HepG2 (cell line): ENCODE measurements around the gene SEMA7A. TPM values are rescaled to one million over a fixed set of nuclear protein-coding genes. Genes with fewer than 3 reads are reported as not detected.

ENCODE experiments used
- KLF16 ChIP-seq, 2 experiments: sonication (generic) in 1 of 2; formaldehyde crosslinking in 1 of 2; IDR thresholded peaks; 2 replicates each; pipeline versions ENCODE4 v1.6.1 to v1.8.0; 2016 to 2023; ENCODE audit warnings: missing genetic modification reagents in 2 of 2, missing compliant biosample characterization in 1 of 2
- KMT2A ChIP-seq: sonication (generic); formaldehyde crosslinking; IDR thresholded peaks from 2 replicates; pipeline ENCODE4 v1.4.0; 2020; ENCODE audit warnings: missing genetic modification reagents
- KMT2B ChIP-seq: IDR thresholded peaks from 2 replicates; pipeline ENCODE4 v1.6.1; 2016; ENCODE audit warnings: missing genetic modification reagents, missing compliant biosample characterization
- POLR2A ChIP-seq, 2 experiments: IDR thresholded peaks; 2 replicates each; pipeline ENCODE4 v1.6.1; 2011; ENCODE audit warnings: low read depth in 2 of 2, low read length in 2 of 2, mild to moderate bottlenecking in 1 of 2, moderate library complexity in 1 of 2; ENCODE audit not compliant: insufficient read depth in 1 of 2
- TBX3 ChIP-seq: fragments of 450-650 bp; IDR thresholded peaks from 2 replicates; pipeline ENCODE4 v1.6.1; 2017; ENCODE audit warnings: antibody characterized with exemption, mild to moderate bottlenecking, inconsistent platforms, borderline replicate concordance
- ZC3H13 ChIP-seq: sonication (generic); formaldehyde crosslinking; IDR thresholded peaks from 2 replicates; pipeline ENCODE4 v1.8.1; 2023; ENCODE audit warnings: mild to moderate bottlenecking, missing genetic modification reagents, moderate library complexity
- ZNF280B ChIP-seq: sonication (generic); formaldehyde crosslinking; IDR thresholded peaks from 2 replicates; pipeline ENCODE4 v1.5.0; 2020; ENCODE audit warnings: missing genetic modification reagents, mild to moderate bottlenecking, borderline replicate concordance
- polyA plus RNA-seq, 8 experiments: library from polyadenylated mRNA; depleted of rRNA in 3 of 8; stranded (reverse) in 7 of 8; unstranded in 1 of 8; fragments of >200 nt; fragmentation: Illumina TruSeq in 4 of 8; extraction: Trizol in 4 of 8; gene quantifications; 2 replicates each; pipeline versions ENCODE4 v1.2.1 to v1.2.3, GENCODE V29; 2011 to 2016; ENCODE audit warnings: low read depth in 4 of 8, missing spikeins in 1 of 8, mixed read lengths in 1 of 8; ENCODE audit not compliant: insufficient read depth in 1 of 8
- total RNA-seq, 5 experiments: library from RNA; depleted of rRNA; stranded (reverse); fragments of >200 nt; fragmentation: Illumina TruSeq; extraction: Trizol; gene quantifications; 2 replicates each; pipeline ENCODE4 v1.2.3, GENCODE V29; 2016; ENCODE audit warnings: low read depth in 1 of 5
- TF ChIP-seq, protein P1 (sequence below): sonication (generic); formaldehyde crosslinking; IDR thresholded peaks from 2 replicates; pipeline ENCODE4 v1.4.0; 2020; ENCODE audit warnings: mild to moderate bottlenecking, missing genetic modification reagents

The SEMA7A gene
- total and polyA plus RNA-seq, 2 of the 13 experiments (the other 11 are each of a cell fraction or from before 2014, with no cell fraction given): 9.0 to 15.8 TPM

DNA sequence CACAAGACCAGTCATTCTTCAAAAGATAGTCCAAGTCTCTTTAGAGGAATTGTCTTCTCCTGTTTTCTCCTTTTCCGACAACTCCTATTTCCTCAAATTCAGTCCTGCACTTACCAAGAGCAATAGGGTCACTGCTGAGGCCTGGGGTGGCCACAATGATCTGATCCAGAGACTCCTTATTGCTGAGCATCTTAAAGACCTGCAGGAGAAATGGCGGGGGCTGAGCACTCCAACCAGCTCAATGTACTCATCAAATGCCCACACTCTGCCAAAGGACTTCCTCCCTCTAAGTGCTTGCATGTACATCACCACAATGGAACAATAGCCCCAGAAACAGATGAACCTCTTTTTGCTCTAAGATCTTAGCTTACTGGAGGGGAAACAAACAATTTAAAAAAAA lies 17.6 kb upstream of the SEMA7A start (continued):
- TF ChIP-seq, protein P1, sequence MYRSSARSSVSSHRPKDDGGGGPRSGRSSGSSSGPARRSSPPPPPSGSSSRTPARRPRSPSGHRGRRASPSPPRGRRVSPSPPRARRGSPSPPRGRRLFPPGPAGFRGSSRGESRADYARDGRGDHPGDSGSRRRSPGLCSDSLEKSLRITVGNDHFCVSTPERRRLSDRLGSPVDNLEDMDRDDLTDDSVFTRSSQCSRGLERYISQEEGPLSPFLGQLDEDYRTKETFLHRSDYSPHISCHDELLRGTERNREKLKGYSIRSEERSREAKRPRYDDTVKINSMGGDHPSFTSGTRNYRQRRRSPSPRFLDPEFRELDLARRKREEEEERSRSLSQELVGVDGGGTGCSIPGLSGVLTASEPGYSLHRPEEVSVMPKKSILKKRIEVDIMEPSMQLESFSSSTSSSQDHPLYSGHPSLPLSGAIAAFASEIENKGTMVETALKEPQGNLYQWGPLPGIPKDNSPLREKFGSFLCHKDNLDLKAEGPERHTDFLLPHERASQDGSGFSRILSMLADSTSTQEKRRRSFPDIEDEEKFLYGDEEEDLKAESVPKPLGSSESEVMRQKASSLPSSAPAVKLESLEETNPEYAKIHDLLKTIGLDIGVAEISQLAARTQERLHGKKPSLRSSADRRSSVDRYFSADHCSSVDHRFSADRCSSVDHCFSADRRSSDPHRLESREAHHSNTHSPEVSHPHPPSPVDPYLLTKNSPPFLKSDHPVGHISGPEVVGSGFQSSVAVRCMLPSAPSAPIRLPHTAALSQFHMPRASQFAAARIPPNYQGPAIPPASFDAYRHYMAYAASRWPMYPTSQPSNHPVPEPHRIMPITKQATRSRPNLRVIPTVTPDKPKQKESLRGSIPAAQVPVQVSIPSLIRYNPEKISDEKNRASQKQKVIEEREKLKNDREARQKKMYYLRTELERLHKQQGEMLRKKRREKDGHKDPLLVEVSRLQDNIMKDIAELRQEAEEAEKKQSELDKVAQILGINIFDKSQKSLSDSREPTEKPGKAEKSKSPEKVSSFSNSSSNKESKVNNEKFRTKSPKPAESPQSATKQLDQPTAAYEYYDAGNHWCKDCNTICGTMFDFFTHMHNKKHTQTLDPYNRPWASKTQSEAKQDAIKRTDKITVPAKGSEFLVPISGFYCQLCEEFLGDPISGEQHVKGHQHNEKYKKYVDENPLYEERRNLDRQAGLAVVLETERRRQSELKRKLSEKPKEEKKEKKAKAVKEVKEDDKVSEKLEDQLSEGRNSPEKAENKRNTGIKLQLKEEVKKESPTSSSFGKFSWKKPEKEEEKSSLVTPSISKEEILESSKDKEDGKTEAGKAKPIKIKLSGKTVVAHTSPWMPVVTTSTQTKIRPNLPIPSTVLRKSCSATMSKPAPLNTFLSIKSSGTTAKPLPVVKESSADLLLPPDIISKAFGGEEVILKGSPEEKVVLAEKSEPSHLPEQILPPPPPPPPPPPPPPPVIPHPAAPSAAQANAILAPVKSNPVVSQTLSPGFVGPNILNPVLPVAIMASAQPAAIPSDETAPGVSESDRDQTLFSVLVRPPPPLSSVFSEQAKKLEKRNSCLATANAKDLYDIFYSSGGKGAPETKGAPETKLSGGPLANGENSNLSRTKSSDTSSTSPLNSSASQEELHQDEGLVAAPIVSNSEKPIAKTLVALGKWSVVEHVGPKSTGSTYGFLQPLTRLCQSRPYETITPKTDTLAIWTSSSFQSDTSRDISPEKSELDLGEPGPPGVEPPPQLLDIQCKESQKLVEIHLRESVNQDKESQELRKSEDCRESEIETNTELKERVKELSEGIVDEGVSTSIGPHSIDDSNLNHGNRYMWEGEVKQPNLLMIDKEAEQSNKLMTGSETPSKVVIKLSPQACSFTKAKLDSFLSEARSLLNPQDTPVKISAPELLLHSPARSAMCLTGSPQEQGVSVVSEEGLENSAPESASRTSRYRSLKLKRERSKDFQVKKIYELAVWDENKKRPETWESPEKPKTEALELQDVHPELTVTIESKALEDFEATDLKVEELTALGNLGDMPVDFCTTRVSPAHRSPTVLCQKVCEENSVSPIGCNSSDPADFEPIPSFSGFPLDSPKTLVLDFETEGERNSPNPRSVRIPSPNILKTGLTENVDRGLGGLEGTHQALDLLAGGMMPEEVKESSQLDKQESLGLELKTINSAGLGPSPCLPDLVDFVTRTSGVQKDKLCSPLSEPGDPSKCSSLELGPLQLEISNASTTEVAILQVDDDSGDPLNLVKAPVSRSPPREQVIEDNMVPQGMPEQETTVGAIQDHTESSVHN (CRISPR knock-in tag): no peak
- TF ChIP-seq KLF16 (CRISPR knock-in tag; IDR thresholded peaks at IDR 0.05) (no peak), KMT2B (CRISPR knock-in tag) (no peak), POLR2A (IDR thresholded peaks at IDR 0.05; ENCODE audit: insufficient read depth in 1 of 2, low read depth in 2 of 2, low read length in 2 of 2) (no peak), TBX3 (no peak), ZC3H13 (no peak), ZNF280B (CRISPR knock-in tag) (no peak), KMT2A (CRISPR knock-in tag) (no peak)
